ENCODE results near the gene TRIM67.

TRIM67 gene

DNA sequence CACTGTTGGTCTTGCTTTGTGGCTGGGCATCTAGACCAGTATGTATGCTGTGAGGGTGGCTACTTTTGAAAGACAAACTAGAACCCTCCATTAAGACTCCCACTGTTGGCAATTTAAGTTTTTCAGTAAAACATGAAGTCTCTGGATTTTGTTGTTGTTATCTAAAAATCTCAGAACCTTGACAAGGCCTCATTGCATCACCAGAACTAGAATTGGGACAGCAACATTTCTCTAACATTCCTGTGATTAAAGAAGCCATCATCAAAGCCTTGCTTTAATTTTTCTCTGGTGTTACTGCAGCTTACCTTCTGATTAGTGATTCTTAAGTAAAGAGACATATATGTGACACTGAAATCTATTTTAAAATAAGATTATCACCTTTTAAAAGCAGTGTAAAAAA, 4.5 kb downstream of the TRIM67 start:
- H3K4me3 ChIP-seq (ENCODE audit: insufficient read depth, low read depth, low read length, poor library complexity, severe bottlenecking) = no peak overlapping the region
- H3K9me3 ChIP-seq (ENCODE audit: control insufficient read depth, low read length) = no peaks in the 10 kb centered on the region
- H3K27ac ChIP-seq (ENCODE audit: insufficient read depth, low read length, poor library complexity, severe bottlenecking) = no peak overlapping the region
- peaks cover 25% of the 10 kb centered on the region for H3K27me3 ChIP-seq (replicated peaks; ENCODE audit: control insufficient read depth, insufficient read depth, low read length, poor library complexity, severe bottlenecking)
- no peak for DNase-seq
- peaks cover 14% of the 10 kb centered on the region for H3K4me1 ChIP-seq (ENCODE audit: control insufficient read depth, insufficient read depth, low read length, poor library complexity, severe bottlenecking)
- no peaks in the 10 kb centered on the region for H3K36me3 ChIP-seq (ENCODE audit: control insufficient read depth, insufficient read depth, low read length)

DNA sequence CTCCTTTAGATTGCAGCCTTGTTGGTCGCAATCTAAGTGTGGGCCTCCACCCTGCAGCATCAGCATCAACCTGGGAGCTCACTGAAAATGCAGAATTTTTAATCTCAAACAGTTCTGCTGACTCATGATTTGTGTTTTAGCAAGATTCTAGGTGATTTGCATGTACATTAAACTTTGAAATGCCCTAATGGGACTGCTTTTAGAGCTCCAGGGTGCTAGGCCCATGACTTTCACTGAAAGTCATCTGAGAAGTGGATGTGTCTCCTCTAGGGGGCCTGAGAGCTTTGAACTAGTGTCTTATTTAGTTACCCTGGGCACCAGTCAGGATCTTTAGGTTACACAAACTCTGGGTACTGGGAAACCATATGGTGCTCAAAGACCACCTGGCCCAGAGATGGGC, 9.0 kb downstream of the TRIM67 start:
- Histone ChIP-seq H3K9me3 (ENCODE audit: control insufficient read depth, low read length) (no peaks in the 10 kb centered on the region), H3K27ac (ENCODE audit: insufficient read depth, low read length, poor library complexity, severe bottlenecking) (no peak overlapping the region), H3K36me3 (ENCODE audit: control insufficient read depth, insufficient read depth, low read length) (no peaks in the 10 kb centered on the region), H3K4me1 (ENCODE audit: control insufficient read depth, insufficient read depth, low read length, poor library complexity, severe bottlenecking) (no peaks in the 10 kb centered on the region), H3K27me3 (replicated peaks; ENCODE audit: control insufficient read depth, insufficient read depth, low read length, poor library complexity, severe bottlenecking) (peaks cover under 1% of the 10 kb centered on the region), H3K4me3 (ENCODE audit: insufficient read depth, low read depth, low read length, poor library complexity, severe bottlenecking) (no peak overlapping the region)
- DNase-seq = no peak

DNA sequence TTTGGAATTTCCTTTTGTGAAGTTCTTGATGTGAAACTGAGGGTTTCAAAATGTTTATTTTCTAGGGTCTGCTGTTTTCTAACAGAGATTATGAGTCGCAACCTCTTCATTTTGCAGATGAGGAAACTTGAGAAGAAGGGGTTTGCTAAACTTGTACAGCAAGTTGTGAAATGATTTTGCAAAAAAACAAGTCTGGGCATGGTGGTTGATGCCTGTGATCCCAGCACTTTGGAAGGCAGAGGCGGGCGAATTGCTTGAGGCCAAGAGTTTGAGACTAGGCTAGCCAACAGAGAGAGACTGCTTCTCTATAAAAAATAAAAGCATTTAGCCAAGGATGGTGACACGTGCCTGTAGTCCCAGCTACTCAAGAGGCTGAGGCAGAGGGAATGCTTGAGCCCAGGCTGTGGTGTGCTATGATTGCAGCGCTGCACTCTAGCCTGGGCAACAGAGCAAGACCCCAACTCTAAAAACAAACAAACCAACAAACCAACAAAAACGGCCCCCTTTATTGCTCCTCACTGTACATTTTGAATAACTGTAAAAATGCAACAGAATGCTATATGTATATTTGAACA, 9.9 kb downstream of the TRIM67 start:
- Histone ChIP-seq H3K27ac (ENCODE audit: insufficient read depth, low read length, poor library complexity, severe bottlenecking) (no peak overlapping the region), H3K27me3 (replicated peaks; ENCODE audit: control insufficient read depth, insufficient read depth, low read length, poor library complexity, severe bottlenecking) (peaks cover 3% of the 10 kb centered on the region), H3K9me3 (ENCODE audit: control insufficient read depth, low read length) (no peaks in the 10 kb centered on the region), H3K4me1 (ENCODE audit: control insufficient read depth, insufficient read depth, low read length, poor library complexity, severe bottlenecking) (no peaks in the 10 kb centered on the region), H3K4me3 (ENCODE audit: insufficient read depth, low read depth, low read length, poor library complexity, severe bottlenecking) (no peak overlapping the region), H3K36me3 (ENCODE audit: control insufficient read depth, insufficient read depth, low read length) (no peaks in the 10 kb centered on the region)
- DNase-seq = no peak

DNA sequence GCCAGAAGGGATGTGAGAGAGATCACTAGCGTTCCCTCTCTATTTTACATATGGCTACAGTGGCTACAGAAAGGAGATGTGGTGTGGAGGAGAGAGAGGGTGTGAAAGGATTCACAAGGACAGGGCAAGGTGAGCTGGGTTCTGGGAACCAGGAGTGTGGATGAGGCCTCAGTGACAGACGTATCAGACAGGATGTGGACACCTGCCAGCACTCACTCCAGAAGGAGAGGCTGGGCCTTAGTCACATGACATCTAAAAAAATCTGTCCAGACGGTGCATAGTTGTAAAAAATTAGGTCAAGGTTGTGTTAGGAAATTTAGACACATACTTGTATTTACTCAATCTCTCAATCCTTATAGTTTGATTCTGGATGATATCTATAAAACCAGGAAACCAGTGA, 10.6 kb downstream of the TRIM67 start:
- Histone ChIP-seq H3K36me3 (ENCODE audit: control insufficient read depth, insufficient read depth, low read length) (no peaks in the 10 kb centered on the region), H3K9me3 (ENCODE audit: control insufficient read depth, low read length) (no peaks in the 10 kb centered on the region), H3K4me3 (ENCODE audit: insufficient read depth, low read depth, low read length, poor library complexity, severe bottlenecking) (no peak overlapping the region), H3K27ac (ENCODE audit: insufficient read depth, low read length, poor library complexity, severe bottlenecking) (no peak overlapping the region), H3K4me1 (ENCODE audit: control insufficient read depth, insufficient read depth, low read length, poor library complexity, severe bottlenecking) (no peaks in the 10 kb centered on the region), H3K27me3 (replicated peaks; ENCODE audit: control insufficient read depth, insufficient read depth, low read length, poor library complexity, severe bottlenecking) (peaks cover 3% of the 10 kb centered on the region)
- DNase-seq = no peak

DNA sequence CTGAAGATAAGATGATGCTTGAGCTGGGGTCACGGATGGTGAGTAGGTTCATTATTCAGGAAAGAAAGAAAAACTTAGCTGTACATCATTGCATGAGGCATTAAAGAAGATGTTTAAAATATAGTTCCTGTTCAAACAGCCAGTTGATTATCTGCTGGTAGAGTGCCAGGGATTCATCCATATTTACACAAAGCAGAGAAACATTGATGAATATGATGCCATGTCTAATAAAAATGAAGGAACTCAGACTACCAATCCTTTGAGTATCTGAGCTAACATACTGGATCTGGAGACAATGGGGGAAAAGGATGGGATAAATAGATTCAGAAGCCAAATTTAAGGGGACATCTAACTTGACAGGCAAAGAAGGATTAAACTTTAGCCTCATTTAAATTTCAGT, 14.6 kb downstream of the TRIM67 start:
- Histone ChIP-seq H3K27me3 (replicated peaks; ENCODE audit: control insufficient read depth, insufficient read depth, low read length, poor library complexity, severe bottlenecking) (peaks cover 3% of the 10 kb centered on the region), H3K4me1 (ENCODE audit: control insufficient read depth, insufficient read depth, low read length, poor library complexity, severe bottlenecking) (no peaks in the 10 kb centered on the region), H3K27ac (ENCODE audit: insufficient read depth, low read length, poor library complexity, severe bottlenecking) (no peak overlapping the region), H3K4me3 (ENCODE audit: insufficient read depth, low read depth, low read length, poor library complexity, severe bottlenecking) (no peak overlapping the region), H3K9me3 (ENCODE audit: control insufficient read depth, low read length) (no peaks in the 10 kb centered on the region), H3K36me3 (ENCODE audit: control insufficient read depth, insufficient read depth, low read length) (no peaks in the 10 kb centered on the region)
- DNase-seq = no peak

DNA sequence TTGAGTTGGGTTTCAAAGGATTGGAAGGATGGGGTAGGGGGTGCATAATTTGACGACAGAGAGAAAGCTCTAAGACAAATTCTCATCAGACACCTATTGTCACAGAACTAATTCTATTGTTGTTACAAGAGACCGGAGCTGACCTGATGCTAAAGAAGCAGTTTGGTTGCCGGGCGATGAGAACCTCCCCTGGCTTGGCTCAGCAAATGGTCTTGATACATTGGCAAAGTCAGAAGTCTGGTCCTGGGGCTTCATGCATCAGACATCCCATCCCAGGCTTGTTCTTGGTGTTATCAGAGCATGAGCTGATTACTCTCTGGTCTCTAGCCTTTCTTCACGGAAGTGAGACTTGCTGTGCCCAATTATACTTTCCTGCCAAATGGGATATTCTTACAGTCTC, 15.4 kb downstream of the TRIM67 start:
- Histone ChIP-seq H3K4me3 (ENCODE audit: insufficient read depth, low read depth, low read length, poor library complexity, severe bottlenecking) (no peak overlapping the region), H3K27ac (ENCODE audit: insufficient read depth, low read length, poor library complexity, severe bottlenecking) (no peak overlapping the region), H3K9me3 (ENCODE audit: control insufficient read depth, low read length) (no peaks in the 10 kb centered on the region), H3K36me3 (ENCODE audit: control insufficient read depth, insufficient read depth, low read length) (no peaks in the 10 kb centered on the region), H3K27me3 (replicated peaks; ENCODE audit: control insufficient read depth, insufficient read depth, low read length, poor library complexity, severe bottlenecking) (peaks cover 3% of the 10 kb centered on the region), H3K4me1 (ENCODE audit: control insufficient read depth, insufficient read depth, low read length, poor library complexity, severe bottlenecking) (no peaks in the 10 kb centered on the region)
- DNase-seq = no peak

DNA sequence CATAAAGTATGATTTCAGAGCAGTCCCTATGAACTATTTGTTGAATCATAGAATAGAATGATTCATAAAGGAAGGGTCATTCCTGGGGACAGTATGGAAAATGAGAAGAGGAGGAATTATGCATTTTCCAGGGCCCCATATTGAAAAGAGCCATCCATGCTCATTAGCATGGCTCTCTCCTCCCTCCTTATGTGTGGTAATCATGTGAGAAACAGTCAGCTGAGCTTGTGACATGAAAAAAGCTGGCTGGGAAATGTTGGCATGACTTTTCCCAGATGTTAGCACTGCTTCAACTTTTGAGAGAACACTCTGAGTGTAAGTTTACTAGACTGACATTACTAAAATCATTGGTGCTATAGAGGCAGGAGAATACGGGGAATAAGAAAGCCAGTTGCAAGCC, 16.1 kb downstream of the TRIM67 start:
- Histone ChIP-seq H3K4me1 (ENCODE audit: control insufficient read depth, insufficient read depth, low read length, poor library complexity, severe bottlenecking) (no peaks in the 10 kb centered on the region), H3K36me3 (ENCODE audit: control insufficient read depth, insufficient read depth, low read length) (no peaks in the 10 kb centered on the region), H3K4me3 (ENCODE audit: insufficient read depth, low read depth, low read length, poor library complexity, severe bottlenecking) (no peak overlapping the region), H3K9me3 (ENCODE audit: control insufficient read depth, low read length) (no peaks in the 10 kb centered on the region), H3K27ac (ENCODE audit: insufficient read depth, low read length, poor library complexity, severe bottlenecking) (no peak overlapping the region), H3K27me3 (replicated peaks; ENCODE audit: control insufficient read depth, insufficient read depth, low read length, poor library complexity, severe bottlenecking) (peaks cover 3% of the 10 kb centered on the region)
- DNase-seq = no peak

DNA sequence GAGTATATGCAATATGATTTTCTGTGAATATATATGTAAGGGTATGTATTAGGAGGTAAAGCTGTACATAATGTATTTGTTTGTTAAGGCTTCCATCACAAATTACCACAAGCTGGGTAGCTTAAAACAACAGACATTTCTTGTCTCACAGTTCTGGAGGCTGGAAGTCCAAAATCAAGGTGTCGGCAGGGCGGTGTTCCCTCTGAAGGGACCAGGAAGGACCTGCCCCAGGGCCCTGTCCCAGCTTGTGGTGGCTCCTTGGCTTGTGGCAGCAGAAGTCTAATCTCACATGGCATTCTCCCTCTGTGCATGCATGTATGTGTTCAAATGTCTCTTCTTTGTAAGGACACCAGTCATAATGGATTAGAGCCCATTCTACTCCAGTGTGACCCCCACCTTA, 17.1 kb downstream of the TRIM67 start:
- H3K27ac ChIP-seq (ENCODE audit: insufficient read depth, low read length, poor library complexity, severe bottlenecking) = no peak overlapping the region
- H3K4me1 ChIP-seq (ENCODE audit: control insufficient read depth, insufficient read depth, low read length, poor library complexity, severe bottlenecking) = no peaks in the 10 kb centered on the region
- H3K4me3 ChIP-seq (ENCODE audit: insufficient read depth, low read depth, low read length, poor library complexity, severe bottlenecking) = no peak overlapping the region
- H3K27me3 ChIP-seq (replicated peaks; ENCODE audit: control insufficient read depth, insufficient read depth, low read length, poor library complexity, severe bottlenecking) = peaks cover 3% of the 10 kb centered on the region
- H3K9me3 ChIP-seq (ENCODE audit: control insufficient read depth, low read length) = no peaks in the 10 kb centered on the region
- no peak for DNase-seq
- no peaks in the 10 kb centered on the region for H3K36me3 ChIP-seq (ENCODE audit: control insufficient read depth, insufficient read depth, low read length)

DNA sequence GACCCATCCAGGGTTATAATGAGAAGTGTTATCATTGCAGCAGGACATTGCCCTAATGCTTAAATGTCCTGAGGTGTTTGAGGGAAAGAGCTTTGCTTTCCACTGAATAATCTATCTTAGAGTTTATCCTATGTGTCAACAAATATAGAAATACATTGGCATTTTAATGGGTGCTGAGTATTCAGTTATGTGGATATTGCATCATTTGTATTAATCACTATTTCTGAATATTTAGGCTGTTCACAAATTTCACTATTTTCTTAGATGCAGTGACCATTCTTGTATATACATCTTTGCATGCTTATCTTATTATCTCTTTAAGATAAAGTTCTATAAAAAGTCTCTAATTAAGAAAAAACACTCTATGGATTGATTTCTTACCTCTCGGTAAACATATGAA, 18.2 kb downstream of the TRIM67 start:
- H3K36me3 ChIP-seq (ENCODE audit: control insufficient read depth, insufficient read depth, low read length) = no peaks in the 10 kb centered on the region
- no peaks in the 10 kb centered on the region for H3K4me1 ChIP-seq (ENCODE audit: control insufficient read depth, insufficient read depth, low read length, poor library complexity, severe bottlenecking)
- no peak overlapping the region for H3K27ac ChIP-seq (ENCODE audit: insufficient read depth, low read length, poor library complexity, severe bottlenecking)
- H3K9me3 ChIP-seq (ENCODE audit: control insufficient read depth, low read length) = no peaks in the 10 kb centered on the region
- H3K27me3 ChIP-seq (replicated peaks; ENCODE audit: control insufficient read depth, insufficient read depth, low read length, poor library complexity, severe bottlenecking) = peaks cover 3% of the 10 kb centered on the region
- H3K4me3 ChIP-seq (ENCODE audit: insufficient read depth, low read depth, low read length, poor library complexity, severe bottlenecking) = no peak overlapping the region
- DNase-seq = no peak

DNA sequence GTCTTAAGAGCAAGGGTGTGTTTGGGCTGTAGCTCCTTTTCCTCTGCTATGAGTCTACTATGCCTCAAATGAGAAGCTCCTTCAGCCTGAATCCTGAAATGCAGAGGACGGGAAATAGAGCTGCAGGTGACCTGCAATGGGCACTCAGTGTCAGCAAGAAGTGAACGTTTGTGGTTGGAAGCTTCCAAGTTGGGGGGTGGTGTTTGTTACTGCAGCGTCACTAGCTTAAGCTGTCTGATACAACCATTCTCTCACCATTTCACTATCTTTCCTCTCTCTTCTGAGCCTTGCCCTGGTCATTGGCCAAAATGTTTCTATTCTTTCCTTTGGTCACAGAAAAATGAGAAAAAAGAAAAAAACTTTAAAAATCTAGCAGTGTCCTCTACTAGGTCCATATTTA, 19.4 kb downstream of the TRIM67 start:
- no peak for DNase-seq
- Histone ChIP-seq H3K9me3 (ENCODE audit: control insufficient read depth, low read length) (no peaks in the 10 kb centered on the region), H3K27ac (ENCODE audit: insufficient read depth, low read length, poor library complexity, severe bottlenecking) (no peak overlapping the region), H3K4me1 (ENCODE audit: control insufficient read depth, insufficient read depth, low read length, poor library complexity, severe bottlenecking) (no peaks in the 10 kb centered on the region), H3K4me3 (ENCODE audit: insufficient read depth, low read depth, low read length, poor library complexity, severe bottlenecking) (no peak overlapping the region), H3K27me3 (replicated peaks; ENCODE audit: control insufficient read depth, insufficient read depth, low read length, poor library complexity, severe bottlenecking) (no peaks in the 10 kb centered on the region), H3K36me3 (ENCODE audit: control insufficient read depth, insufficient read depth, low read length) (no peaks in the 10 kb centered on the region)

DNA sequence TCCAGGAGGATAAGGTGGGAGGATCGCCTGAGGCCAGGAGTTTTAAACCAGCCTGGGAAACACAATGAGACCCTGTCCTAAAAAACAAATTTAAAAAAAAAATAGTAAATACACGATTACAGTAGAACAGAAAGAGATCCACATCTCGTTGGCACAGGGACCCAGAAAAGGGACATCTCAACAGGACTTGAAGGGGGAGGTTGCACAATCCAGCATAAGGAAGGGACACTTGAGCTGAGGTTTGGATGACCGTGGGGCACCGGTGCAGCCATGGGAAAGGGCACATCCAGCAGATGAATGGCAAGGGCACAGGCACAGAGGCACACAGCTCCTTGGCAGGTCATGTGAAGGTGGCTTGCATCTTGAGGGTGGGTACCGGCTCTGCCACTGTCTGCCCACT, 20.5 kb downstream of the TRIM67 start:
- DNase-seq = no peak
- H3K27ac ChIP-seq (ENCODE audit: insufficient read depth, low read length, poor library complexity, severe bottlenecking) = no peak overlapping the region
- H3K4me3 ChIP-seq (ENCODE audit: insufficient read depth, low read depth, low read length, poor library complexity, severe bottlenecking) = no peak overlapping the region
- H3K27me3 ChIP-seq (replicated peaks; ENCODE audit: control insufficient read depth, insufficient read depth, low read length, poor library complexity, severe bottlenecking) = no peaks in the 10 kb centered on the region
- H3K9me3 ChIP-seq (ENCODE audit: control insufficient read depth, low read length) = no peaks in the 10 kb centered on the region
- no peaks in the 10 kb centered on the region for H3K4me1 ChIP-seq (ENCODE audit: control insufficient read depth, insufficient read depth, low read length, poor library complexity, severe bottlenecking)
- no peaks in the 10 kb centered on the region for H3K36me3 ChIP-seq (ENCODE audit: control insufficient read depth, insufficient read depth, low read length)
